Activated T-cell treated with anti-CD3 and anti-CD28 coated beads, Interleukin-2, amount 50 U/mL, for 24 hours (primary cell): Measurements from ENCODE around the gene CBLL1.
A peak's percentile ranks its signal among the peaks of the same experiment; 100 is the strongest.

ENCODE experiments used
- DNase-seq: peaks from one replicate; pipeline ENCODE4 v3.0.0-alpha.2; 2020
- H3K27ac Mint-ChIP-seq: 2 replicates; pipeline ENCODE4 v1.8.0; 2020; ENCODE audit warnings: mild to moderate bottlenecking, mixed read lengths
- H3K27me3 Mint-ChIP-seq: 2 replicates; pipeline ENCODE4 v1.8.0; 2020; ENCODE audit warnings: mixed read lengths
- H3K36me3 Mint-ChIP-seq: 2 replicates; pipeline ENCODE4 v1.8.0; 2020; ENCODE audit warnings: low read depth, mixed read lengths
- H3K4me1 Mint-ChIP-seq: 2 replicates; pipeline ENCODE4 v1.8.0; 2020; ENCODE audit warnings: low read depth, mixed read lengths
- H3K4me3 Mint-ChIP-seq: 2 replicates; pipeline ENCODE4 v1.8.0; 2020; ENCODE audit warnings: mild to moderate bottlenecking, moderate library complexity, mixed read lengths
- H3K9me3 Mint-ChIP-seq: 2 replicates; pipeline ENCODE4 v1.8.0; 2020; ENCODE audit warnings: mixed read lengths

Gene CBLL1

GRCh38 chr7:107721286-107721685 lies 22.7 kb upstream of the CBLL1 start:
- H3K27ac Mint-ChIP-seq = no peak overlapping the region
- H3K27me3 Mint-ChIP-seq = peaks cover 2% of the 10 kb centered on the region
- no peak overlapping the region for H3K4me3 Mint-ChIP-seq
- no peaks in the 10 kb centered on the region for H3K36me3 Mint-ChIP-seq
- H3K9me3 Mint-ChIP-seq = no peaks in the 10 kb centered on the region
- no peaks in the 10 kb centered on the region for H3K4me1 Mint-ChIP-seq
- no peak for DNase-seq

GRCh38 chr7:107723255-107723654 lies 20.7 kb upstream of the CBLL1 start:
- Mint-ChIP-seq H3K27ac (no peak overlapping the region), H3K27me3 (peaks cover 13% of the 10 kb centered on the region), H3K4me1 (no peaks in the 10 kb centered on the region), H3K36me3 (no peaks in the 10 kb centered on the region), H3K9me3 (no peaks in the 10 kb centered on the region), H3K4me3 (no peak overlapping the region)
- DNase-seq = no peak

GRCh38 chr7:107725138-107725740 lies 18.7 kb upstream of the CBLL1 start:
- H3K4me1 Mint-ChIP-seq = no peaks in the 10 kb centered on the region
- H3K27me3 Mint-ChIP-seq = peaks cover 13% of the 10 kb centered on the region
- H3K9me3 Mint-ChIP-seq = no peaks in the 10 kb centered on the region
- H3K36me3 Mint-ChIP-seq = no peaks in the 10 kb centered on the region
- no peak overlapping the region for H3K27ac Mint-ChIP-seq
- no peak for DNase-seq
- H3K4me3 Mint-ChIP-seq = no peak overlapping the region

GRCh38 chr7:107726356-107727130 lies 17.4 kb upstream of the CBLL1 start:
- Mint-ChIP-seq H3K36me3 (no peaks in the 10 kb centered on the region), H3K9me3 (no peaks in the 10 kb centered on the region), H3K27me3 (peaks cover 13% of the 10 kb centered on the region), H3K4me3 (no peak overlapping the region), H3K4me1 (no peaks in the 10 kb centered on the region), H3K27ac (no peak overlapping the region)
- DNase-seq = no peak

GRCh38 chr7:107728276-107728675 lies 15.7 kb upstream of the CBLL1 start:
- Mint-ChIP-seq H3K4me1 (no peaks in the 10 kb centered on the region), H3K4me3 (no peak overlapping the region), H3K36me3 (no peaks in the 10 kb centered on the region), H3K27ac (no peak overlapping the region), H3K27me3 (peaks cover 13% of the 10 kb centered on the region), H3K9me3 (no peaks in the 10 kb centered on the region)
- no peak for DNase-seq

GRCh38 chr7:107742678-107743566 lies 1.0 kb upstream of the CBLL1 start:
- H3K4me3 Mint-ChIP-seq = peak overlapping the region; percentile 97
- H3K27ac Mint-ChIP-seq = peak overlapping the region; percentile 100
- no peak for DNase-seq
- peaks cover 44% of the 10 kb centered on the region for H3K4me1 Mint-ChIP-seq
- peaks cover 42% of the 10 kb centered on the region for H3K36me3 Mint-ChIP-seq
- H3K27me3 Mint-ChIP-seq = no peaks in the 10 kb centered on the region
- H3K9me3 Mint-ChIP-seq = no peaks in the 10 kb centered on the region

GRCh38 chr7:107744345-107744750 lies 406 bp downstream of the CBLL1 start:
- DNase-seq = no peak
- peak overlapping the region; percentile 100 for H3K27ac Mint-ChIP-seq
- H3K4me3 Mint-ChIP-seq = peak overlapping the region; percentile 97
- H3K36me3 Mint-ChIP-seq = peaks cover 54% of the 10 kb centered on the region
- H3K27me3 Mint-ChIP-seq = no peaks in the 10 kb centered on the region
- H3K9me3 Mint-ChIP-seq = no peaks in the 10 kb centered on the region
- H3K4me1 Mint-ChIP-seq = peaks cover 52% of the 10 kb centered on the region

- Mint-ChIP-seq H3K36me3 (peaks cover 68% of the 10 kb centered on the region), H3K27me3 (no peaks in the 10 kb centered on the region), H3K4me1 (peaks cover 58% of the 10 kb centered on the region), H3K9me3 (no peaks in the 10 kb centered on the region), H3K4me3 (peak overlapping the region; percentile 97), H3K27ac (peak overlapping the region; percentile 81)
- DNase-seq = no peak
Observed at GRCh38 chr7:107746006-107746405, 2.1 kb downstream of the CBLL1 start.

- no peaks in the 10 kb centered on the region for H3K9me3 Mint-ChIP-seq
- peaks cover 46% of the 10 kb centered on the region for H3K4me1 Mint-ChIP-seq
- DNase-seq = no peak
- no peaks in the 10 kb centered on the region for H3K27me3 Mint-ChIP-seq
- H3K4me3 Mint-ChIP-seq = no peak overlapping the region
- no peak overlapping the region for H3K27ac Mint-ChIP-seq
- H3K36me3 Mint-ChIP-seq = peaks cover 84% of the 10 kb centered on the region
Observed at GRCh38 chr7:107751113-107751512, 7.2 kb downstream of the CBLL1 start.

GRCh38 chr7:107754642-107755041 lies 10.7 kb downstream of the CBLL1 start:
- peak overlapping the region; percentile 72 for H3K27ac Mint-ChIP-seq
- no peaks in the 10 kb centered on the region for H3K9me3 Mint-ChIP-seq
- DNase-seq = no peak
- no peak overlapping the region for H3K4me3 Mint-ChIP-seq
- peaks cover 22% of the 10 kb centered on the region for H3K4me1 Mint-ChIP-seq
- H3K27me3 Mint-ChIP-seq = no peaks in the 10 kb centered on the region
- H3K36me3 Mint-ChIP-seq = peaks cover 87% of the 10 kb centered on the region

- H3K4me3 Mint-ChIP-seq = no peak overlapping the region
- DNase-seq = no peak
- peaks cover 5% of the 10 kb centered on the region for H3K4me1 Mint-ChIP-seq
- H3K9me3 Mint-ChIP-seq = no peaks in the 10 kb centered on the region
- H3K27ac Mint-ChIP-seq = no peak overlapping the region
- no peaks in the 10 kb centered on the region for H3K27me3 Mint-ChIP-seq
- peaks cover 75% of the 10 kb centered on the region for H3K36me3 Mint-ChIP-seq
Observed at GRCh38 chr7:107758667-107759066, 14.7 kb downstream of the CBLL1 start.

GRCh38 chr7:107767391-107767790 lies 23.4 kb downstream of the CBLL1 start:
- Mint-ChIP-seq H3K4me1 (peaks cover 25% of the 10 kb centered on the region), H3K36me3 (peaks cover 4% of the 10 kb centered on the region), H3K9me3 (no peaks in the 10 kb centered on the region), H3K27me3 (no peaks in the 10 kb centered on the region), H3K4me3 (no peak overlapping the region), H3K27ac (no peak overlapping the region)
- DNase-seq = no peak

- H3K27me3 Mint-ChIP-seq = no peaks in the 10 kb centered on the region
- no peak overlapping the region for H3K27ac Mint-ChIP-seq
- DNase-seq = no peak
- peaks cover 29% of the 10 kb centered on the region for H3K4me1 Mint-ChIP-seq
- H3K36me3 Mint-ChIP-seq = peaks cover 4% of the 10 kb centered on the region
- no peaks in the 10 kb centered on the region for H3K9me3 Mint-ChIP-seq
- no peak overlapping the region for H3K4me3 Mint-ChIP-seq
Observed at GRCh38 chr7:107768263-107768662, 24.3 kb downstream of the CBLL1 start.

- Mint-ChIP-seq H3K27me3 (no peaks in the 10 kb centered on the region), H3K36me3 (no peaks in the 10 kb centered on the region), H3K9me3 (no peaks in the 10 kb centered on the region), H3K27ac (no peak overlapping the region), H3K4me1 (peaks cover 13% of the 10 kb centered on the region), H3K4me3 (no peak overlapping the region)
- DNase-seq = no peak
Observed at GRCh38 chr7:107773027-107773426, 29.1 kb downstream of the CBLL1 start.

- H3K4me1 Mint-ChIP-seq = peaks cover 3% of the 10 kb centered on the region
- H3K27ac Mint-ChIP-seq = no peak overlapping the region
- H3K36me3 Mint-ChIP-seq = no peaks in the 10 kb centered on the region
- no peaks in the 10 kb centered on the region for H3K9me3 Mint-ChIP-seq
- H3K27me3 Mint-ChIP-seq = no peaks in the 10 kb centered on the region
- DNase-seq = no peak
- H3K4me3 Mint-ChIP-seq = no peak overlapping the region
Observed at GRCh38 chr7:107777702-107778101, 33.8 kb downstream of the CBLL1 start.
